ENCODE results near the gene MLPH. TPM values are rescaled to one million over a fixed set of nuclear protein-coding genes. Genes with fewer than 3 reads are reported as not detected.

MLPH gene
- total and polyA plus RNA-seq, 9 of the 15 experiments (the other 6 are each of a cell fraction or from before 2014, with no cell fraction given), result 0.22 TPM; not detected in 8

DNA sequence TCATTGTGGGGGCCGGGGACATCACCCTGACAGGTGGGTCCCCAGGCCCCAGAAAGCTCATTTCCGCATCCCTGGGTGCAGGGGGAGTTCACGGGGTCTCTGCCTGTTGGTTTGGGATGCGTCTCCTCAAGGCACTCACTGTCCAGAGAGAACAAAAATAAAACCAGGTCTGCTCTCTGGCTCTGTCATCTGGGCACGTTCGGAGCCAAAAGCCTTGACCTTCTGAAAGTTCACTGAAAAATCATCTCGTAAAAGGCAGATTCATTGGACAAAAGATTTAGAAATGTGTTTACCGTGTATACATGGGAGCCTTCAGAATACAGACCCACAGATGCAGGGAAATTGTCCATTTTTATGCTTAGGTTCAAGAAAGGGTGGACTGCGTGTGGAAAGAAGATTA, 26.6 kb downstream of the MLPH start:
- no peaks in the 10 kb centered on the region for H3K9me3 ChIP-seq (replicated peaks; ENCODE audit: control insufficient read depth, insufficient read depth, low read depth, low read length)
- no peaks in the 10 kb centered on the region for H3K79me2 ChIP-seq (ENCODE audit: control insufficient read depth, insufficient read depth, low read length)
- BruUV-seq (replicated peaks), result no TSS peak
- ChIA-PET POLR2A (interaction anchor here (0.9 kb wide), 1 partner anchor 72 kb away, joined by 4 read pairs; no protein-coding TSS in a partner anchor), CTCF (ENCODE audit: low intra/inter-chr PET ratio) (interaction anchor here (3.4 kb wide), 1 partner anchor 58 kb away, joined by 51 read pairs; no protein-coding TSS in a partner anchor)
- WGBS (ENCODE audit: insufficient coverage, low coverage, missing lambda C conversion rate), result 3% methylated on average over 9 of the region's 9 CpGs
- H3K4me3 ChIP-seq, result no peak overlapping the region
- in situ Hi-C loops (cut with MboI), result loop anchor here (5.0 kb wide), 1 partner anchor 59 kb away; no protein-coding TSS in a partner anchor
- H3K36me3 ChIP-seq (ENCODE audit: control insufficient read depth, insufficient read depth, low read length), result no peaks in the 10 kb centered on the region
- no peaks in the 10 kb centered on the region for H3K4me1 ChIP-seq (replicated peaks in 1 of 2; ENCODE audit: control insufficient read depth in 2 of 2, insufficient read depth in 2 of 2, low read length in 2 of 2)
- DNase-seq (ENCODE audit: extremely low read depth in 1 of 4, low spot score in 3 of 4) (no peak), ATAC-seq (no peak), FAIRE-seq (no peak)
- H3K4me2 ChIP-seq (ENCODE audit: insufficient read depth, low read length), result no peak overlapping the region
- no peaks in the 10 kb centered on the region for H4K20me1 ChIP-seq (replicated peaks; ENCODE audit: control insufficient read depth, insufficient read depth, low read length)
- no peak overlapping the region for H2AFZ ChIP-seq (ENCODE audit: low read depth, low read length)
- no peak overlapping the region for H3K9ac ChIP-seq (ENCODE audit: insufficient read depth in 1 of 2, low read depth in 2 of 2, low read length in 2 of 2)
- H3K27me3 ChIP-seq (ENCODE audit: control insufficient read depth in 2 of 2, insufficient read depth in 2 of 2, low read length in 2 of 2), result peaks cover 3 to 28% of the 10 kb centered on the region in 2 experiments; a peak in 3 of 5 replicates
- no peak overlapping the region for H3K27ac ChIP-seq (ENCODE audit: extremely low read depth, low read depth, low read length)
- no peaks in the 10 kb centered on the region for H3K9me1 ChIP-seq (ENCODE audit: control insufficient read depth, insufficient read depth, low read length)
- intact Hi-C loops (cut with micrococcal nuclease), result loop anchor here (2.0 kb wide), 1 partner anchor 359 kb away; no protein-coding TSS in a partner anchor
- TF ChIP-seq MECOM (CRISPR knock-in tag; IDR thresholded peaks at IDR 0.05) (no peak), SMAD3 (CRISPR knock-in tag; conservative IDR thresholded peaks at IDR 0.05) (no peak), PTTG1 (tag; IDR thresholded peaks at IDR 0.05; ENCODE audit: low read depth) (no peak), PHF8 (IDR thresholded peaks at IDR 0.05; ENCODE audit: borderline replicate concordance, low read length) (no peak), FOXA3 (CRISPR knock-in tag; conservative IDR thresholded peaks at IDR 0.05 in 1 of 2, IDR thresholded peaks at IDR 0.05 in 1 of 2) (no peak), ZNF609 (CRISPR knock-in tag; IDR thresholded peaks at IDR 0.05; ENCODE audit: borderline replicate concordance) (no peak), EGR1 (conservative IDR thresholded peaks at IDR 0.05) (no peak), SLC30A9 (CRISPR knock-in tag; IDR thresholded peaks at IDR 0.05) (no peak), HOXB6 (CRISPR knock-in tag; IDR thresholded peaks at IDR 0.05; ENCODE audit: borderline replicate concordance) (no peak), ZNF695 (CRISPR knock-in tag; IDR thresholded peaks at IDR 0.05) (no peak), ZNF347 (CRISPR knock-in tag; IDR thresholded peaks at IDR 0.05; ENCODE audit: low read depth) (no peak), NCOA6 (IDR thresholded peaks at IDR 0.05) (no peak)
- TF ChIP-seq, protein P1, sequence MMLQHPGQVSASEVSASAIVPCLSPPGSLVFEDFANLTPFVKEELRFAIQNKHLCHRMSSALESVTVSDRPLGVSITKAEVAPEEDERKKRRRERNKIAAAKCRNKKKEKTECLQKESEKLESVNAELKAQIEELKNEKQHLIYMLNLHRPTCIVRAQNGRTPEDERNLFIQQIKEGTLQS (IDR thresholded peaks at IDR 0.05), result no peak
- TF ChIP-seq, protein P1 (CRISPR knock-in tag; conservative IDR thresholded peaks at IDR 0.05), result no peak

All from K562 (cell line).